Testis (tissue), 2 donors: Measurements from ENCODE around the gene GALNT18.

Experiments used
- CTCF ChIP-seq, 3 experiments: fragments of 450-650 bp in 2 of 3; fragments of 200-600 bp in 1 of 3; sonication (generic) in 1 of 3; IDR thresholded peaks; one replicate each; pipeline ENCODE4 v1.5.1; 2016 to 2019; ENCODE audit warnings: antibody characterized with exemption in 3 of 3, mild to moderate bottlenecking in 2 of 3, moderate library complexity in 1 of 3
- POLR2A ChIP-seq: fragments of 450-650 bp; IDR thresholded peaks from one replicate; pipeline ENCODE4 v1.6.1; 2017; ENCODE audit warnings: antibody characterized with exemption, mild to moderate bottlenecking, moderate library complexity

- TF ChIP-seq CTCF (IDR thresholded peaks at IDR 0.05) (no peak), POLR2A (no peak)
Measured at GRCh38 chr11:11345099-11345498, 276.7 kb downstream of the GALNT18 start.
